Lung (tissue), 12 donors: ENCODE measurements around the gene AGAP1. TPM values are rescaled to one million over a fixed set of nuclear protein-coding genes. Genes with fewer than 3 reads are reported as not detected.

Source experiments
- ATAC-seq: fragments of 200-7000 bp; cut with Tn5 transposase; one replicate; pipeline ENCODE4 v1.9.1; 2020; ENCODE audit warnings: moderate number of reproducible peaks; ENCODE audit not compliant: insufficient read depth, low FRiP score
- DNase-seq, 3 donors: peaks; one replicate each; pipeline ENCODE4 v3.0.0-alpha.2; 2013 to 2017
- H3K27ac ChIP-seq, 2 donors: one replicate each; pipeline ENCODE4 v1.5.1; 2013; ENCODE audit warnings: mild to moderate bottlenecking in 2 of 2, moderate library complexity in 2 of 2, control low read depth in 1 of 2, inconsistent platforms in 1 of 2, low read depth in 1 of 2, low read length in 1 of 2
- H3K27me3 ChIP-seq, 3 donors: one replicate each; pipeline ENCODE4 v1.5.1; 2013; ENCODE audit warnings: low read length in 2 of 3; ENCODE audit not compliant: control insufficient read depth in 3 of 3, insufficient read depth in 3 of 3
- H3K36me3 ChIP-seq, 4 donors: one replicate each; pipeline ENCODE4 v1.5.1; 2013; ENCODE audit warnings: low read length in 4 of 4, mild to moderate bottlenecking in 1 of 4, moderate library complexity in 1 of 4; ENCODE audit not compliant: control insufficient read depth in 4 of 4, insufficient read depth in 4 of 4
- H3K4me1 ChIP-seq, 5 donors: one replicate each; pipeline ENCODE4 v1.5.1; 2013; ENCODE audit warnings: low read length in 5 of 5, mild to moderate bottlenecking in 2 of 5, moderate library complexity in 1 of 5; ENCODE audit not compliant: control insufficient read depth in 5 of 5, insufficient read depth in 5 of 5
- H3K4me3 ChIP-seq: one replicate; pipeline ENCODE4 v1.5.1; 2013; ENCODE audit warnings: mild to moderate bottlenecking, control low read depth, moderate library complexity
- H3K9ac ChIP-seq, 2 donors: one replicate each; pipeline ENCODE4 v1.5.1; 2013; ENCODE audit warnings: low read length in 2 of 2, control low read depth in 1 of 2; ENCODE audit not compliant: insufficient read depth in 1 of 2
- H3K9me3 ChIP-seq, 4 donors: one replicate each; pipeline ENCODE4 v1.5.1; 2013; ENCODE audit warnings: low read length in 3 of 4, mild to moderate bottlenecking in 1 of 4, moderate library complexity in 1 of 4; ENCODE audit not compliant: control insufficient read depth in 4 of 4, insufficient read depth in 3 of 4
- CTCF ChIP-seq: IDR thresholded peaks from 2 replicates; pipeline ENCODE4 v1.5.1; 2012; ENCODE audit warnings: mild to moderate bottlenecking; ENCODE audit errors: control extremely low read depth, extremely low read depth
- WGBS, 2 donors: extraction: QIAGEN DNeasy Blood & Tissue Kit; methylation state at CpG; one replicate each; pipeline ENCODE4 v1.1.7; 2013; 5-methylcytosine and 5-hydroxymethylcytosine counted together
- polyA plus RNA-seq, 2 donors: library from polyadenylated mRNA; stranded (reverse); fragments of 200-250 nt; gene quantifications; one replicate each; pipeline ENCODE4 v1.2.1, GENCODE V29; 2013
- total RNA-seq, 2 donors: library from RNA; depleted of rRNA in 1 of 2; stranded (reverse); fragments of >200 nt in 1 of 2; gene quantifications; one replicate each; pipeline ENCODE4 v1.2.1, GENCODE V29; 2014 to 2021
- donor health status: control.
- donor health status: control.
- donor health status: Bipolar disorder and iron deficiency.
- donor health status: healthy.
- donor health status: DM: yes; HTN: yes; CAD: no.

Gene AGAP1
- total and polyA plus RNA-seq, 4 donors, result 6.6 to 39.4 (median 20.2) TPM

GRCh38 chr2:236162882-236163470, 669.1 kb downstream of the AGAP1 start:
- WGBS, 2 donors, result 17 to 28% methylated on average over 24 to 33 of the region's 33 CpGs
- TF ChIP-seq CTCF, result no peak
- DNase-seq, result no peak
- Histone ChIP-seq H3K4me1 (peaks cover 0 to 24% (median 18%) of the 10 kb centered on the region in 5 donors), H3K27ac (no peak overlapping the region), H3K9me3 (no peaks in the 10 kb centered on the region), H3K27me3 (peaks cover 18 to 78% (median 69%) of the 10 kb centered on the region in 3 donors), H3K4me3 (no peak overlapping the region), H3K9ac (no peak overlapping the region), H3K36me3 (no peaks in the 10 kb centered on the region)
- no peak for ATAC-seq

- ATAC-seq, result no peak
- peaks cover 0 to 24% (median 22%) of the 10 kb centered on the region in 5 donors for H3K4me1 ChIP-seq
- H3K4me3 ChIP-seq, result no peak overlapping the region
- peaks cover 24 to 71% (median 63%) of the 10 kb centered on the region in 3 donors for H3K27me3 ChIP-seq
- H3K36me3 ChIP-seq, result no peaks in the 10 kb centered on the region
- TF ChIP-seq CTCF, result no peak
- H3K27ac ChIP-seq, result no peak overlapping the region
- H3K9me3 ChIP-seq, result no peaks in the 10 kb centered on the region
- 5 to 10% methylated on average over 47 to 59 of the region's 59 CpGs for WGBS, 2 donors
- no peak for DNase-seq
- no peak overlapping the region for H3K9ac ChIP-seq
These were observed 669.8 kb downstream of the AGAP1 start for GRCh38 chr2:236163471-236164200.

- no peak for TF ChIP-seq CTCF
- no peak for ATAC-seq
- Histone ChIP-seq H3K4me1 (peaks cover 0 to 24% (median 22%) of the 10 kb centered on the region in 5 donors), H3K27ac (no peak overlapping the region), H3K9ac (no peak overlapping the region), H3K4me3 (no peak overlapping the region), H3K36me3 (no peaks in the 10 kb centered on the region), H3K9me3 (no peaks in the 10 kb centered on the region), H3K27me3 (peaks cover 30 to 72% (median 66%) of the 10 kb centered on the region in 3 donors)
- DNase-seq, result peak in 2 of 3 donors; percentile 47 to 51
- 1 to 2% methylated on average over 58 to 67 of the region's 67 CpGs for WGBS, 2 donors
These were observed 670.5 kb downstream of the AGAP1 start for GRCh38 chr2:236164201-236164924.
